Measurements from ENCODE around the gene KCTD15.

DNA sequence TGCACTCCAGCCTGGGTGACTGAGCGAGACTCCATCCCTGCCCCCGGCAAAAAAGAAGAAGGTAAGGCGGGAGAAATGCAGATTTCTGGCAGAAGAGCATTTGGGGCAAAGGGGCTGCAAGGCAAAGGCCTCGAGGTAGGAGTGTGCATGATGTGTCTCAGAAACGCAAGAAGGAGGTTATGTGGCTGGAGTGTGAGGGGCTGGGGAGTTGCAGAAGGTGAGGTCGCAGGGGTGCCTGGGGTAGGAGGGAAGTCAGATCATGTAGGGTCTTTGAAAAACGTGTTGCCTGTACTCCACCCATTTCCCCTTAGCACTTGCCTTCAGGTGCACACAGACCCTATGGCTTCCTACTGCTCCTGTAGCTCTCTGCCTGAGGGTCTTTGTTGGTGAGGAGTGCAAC lies 29.9 kb downstream of the KCTD15 start:
- TF ChIP-seq POLR2A (IDR thresholded peaks at IDR 0.05): no peak
- TF ChIP-seq, protein P1, sequence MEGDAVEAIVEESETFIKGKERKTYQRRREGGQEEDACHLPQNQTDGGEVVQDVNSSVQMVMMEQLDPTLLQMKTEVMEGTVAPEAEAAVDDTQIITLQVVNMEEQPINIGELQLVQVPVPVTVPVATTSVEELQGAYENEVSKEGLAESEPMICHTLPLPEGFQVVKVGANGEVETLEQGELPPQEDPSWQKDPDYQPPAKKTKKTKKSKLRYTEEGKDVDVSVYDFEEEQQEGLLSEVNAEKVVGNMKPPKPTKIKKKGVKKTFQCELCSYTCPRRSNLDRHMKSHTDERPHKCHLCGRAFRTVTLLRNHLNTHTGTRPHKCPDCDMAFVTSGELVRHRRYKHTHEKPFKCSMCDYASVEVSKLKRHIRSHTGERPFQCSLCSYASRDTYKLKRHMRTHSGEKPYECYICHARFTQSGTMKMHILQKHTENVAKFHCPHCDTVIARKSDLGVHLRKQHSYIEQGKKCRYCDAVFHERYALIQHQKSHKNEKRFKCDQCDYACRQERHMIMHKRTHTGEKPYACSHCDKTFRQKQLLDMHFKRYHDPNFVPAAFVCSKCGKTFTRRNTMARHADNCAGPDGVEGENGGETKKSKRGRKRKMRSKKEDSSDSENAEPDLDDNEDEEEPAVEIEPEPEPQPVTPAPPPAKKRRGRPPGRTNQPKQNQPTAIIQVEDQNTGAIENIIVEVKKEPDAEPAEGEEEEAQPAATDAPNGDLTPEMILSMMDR (IDR thresholded peaks at IDR 0.05 in 8 of 11, conservative IDR thresholded peaks at IDR 0.05 in 3 of 11): no peak
